ENCODE measurements around the gene TPCN1. TPM values are rescaled to one million over a fixed set of nuclear protein-coding genes. Genes with fewer than 3 reads are reported as not detected.
A peak's percentile ranks its signal among the peaks of the same experiment; 100 is the strongest.

TPCN1 gene
- total and polyA plus RNA-seq, 2 of the 8 experiments (the other 6 are each of a cell fraction or from before 2014, with no cell fraction given), result 14.9 to 21.4 TPM

DNA sequence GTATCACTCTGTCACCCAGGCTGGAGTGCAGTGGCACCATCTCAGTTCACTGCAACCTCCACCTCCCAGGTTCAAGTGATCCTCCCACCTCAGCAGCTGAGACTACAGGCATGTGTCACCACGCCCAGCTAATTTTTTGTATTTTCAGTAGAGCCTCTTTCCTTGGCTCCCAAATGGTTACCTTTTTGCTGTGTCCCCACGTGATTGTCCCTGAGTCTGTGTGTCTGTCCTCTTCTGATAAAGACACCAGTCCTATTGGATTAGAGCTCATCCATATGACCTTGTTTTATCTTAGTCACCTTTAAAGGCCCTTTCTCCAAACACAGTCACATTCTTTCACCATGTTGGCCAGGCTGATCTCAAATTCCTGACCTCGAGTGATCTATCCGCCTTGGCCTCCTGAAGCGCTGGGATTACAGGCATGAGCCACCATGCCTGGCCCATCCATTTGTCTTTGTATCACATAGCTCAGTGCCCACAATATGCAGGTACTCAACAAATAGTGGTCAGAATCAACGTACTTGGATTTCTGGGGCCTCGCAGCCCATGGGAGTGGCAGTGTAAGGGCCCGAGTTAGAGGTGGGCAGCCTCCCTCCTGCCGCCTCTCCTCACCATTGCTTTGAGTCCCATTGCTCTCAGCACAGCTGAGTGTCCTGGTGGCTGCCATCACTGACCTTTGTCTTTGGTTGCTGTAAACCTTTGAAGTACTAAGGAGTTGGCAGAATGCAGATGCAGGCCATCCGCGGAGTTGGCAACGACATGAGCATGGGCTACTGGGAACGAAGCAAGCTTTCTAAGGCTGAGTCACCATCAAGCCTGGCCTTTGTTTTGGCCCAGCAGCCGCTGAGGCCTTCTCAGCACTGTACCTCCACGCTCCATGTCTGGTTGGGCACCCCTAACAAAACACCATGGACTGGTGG lies 9.3 kb downstream of the TPCN1 start:
- Histone ChIP-seq H3K14ac (ENCODE audit: insufficient read length) (no peak overlapping the region), H2AK5ac (ENCODE audit: low read depth, low read length) (no peak overlapping the region), H3K27me3 (replicated peaks in 1 of 4; ENCODE audit: control insufficient read depth in 3 of 4, extremely low read depth in 1 of 4, insufficient read depth in 3 of 4, low read length in 3 of 4) (no peaks in the 10 kb centered on the region; a peak in 1 of 7 replicates), H3K4ac (replicated peaks; ENCODE audit: insufficient read length, low read depth, low read length) (no peak overlapping the region), H2AFZ (ENCODE audit: low read length) (no peak overlapping the region), H3K9me3 (ENCODE audit: insufficient read depth in 2 of 2, low read depth in 1 of 2, low read length in 1 of 2) (no peaks in the 10 kb centered on the region; a peak in 1 of 4 replicates), H2BK120ac (replicated peaks; ENCODE audit: low read depth, low read length) (no peak overlapping the region), H4K8ac (ENCODE audit: extremely low read depth, insufficient read depth, low read length) (no peak overlapping the region), H3K36me3 (ENCODE audit: control insufficient read depth in 2 of 4, insufficient read depth in 4 of 4, low read length in 3 of 4) (peaks cover 2 to 18% (median 9%) of the 10 kb centered on the region in 4 experiments; a peak in 5 of 8 replicates), H4K91ac (replicated peaks; ENCODE audit: insufficient read length, low read length) (no peak overlapping the region), H3K4me2 (ENCODE audit: insufficient read depth in 1 of 2, low read depth in 2 of 2, low read length in 2 of 2) (no peak overlapping the region), H2BK15ac (ENCODE audit: low read length) (no peak overlapping the region), H2BK20ac (ENCODE audit: low read length) (no peak overlapping the region), H3K79me2 (ENCODE audit: control insufficient read depth in 1 of 2, insufficient read depth in 2 of 2, low read length in 2 of 2) (no peaks in the 10 kb centered on the region), H3K9ac (replicated peaks in 1 of 4; ENCODE audit: extremely low read depth in 1 of 4, low read depth in 3 of 4, low read length in 3 of 4) (no peak overlapping the region), H3K23ac (ENCODE audit: insufficient read length) (no peak overlapping the region), H4K5ac (ENCODE audit: insufficient read length, low read depth, low read length) (no peak overlapping the region), H3K56ac (replicated peaks; ENCODE audit: insufficient read length, low read depth, low read length) (no peak overlapping the region), H3K18ac (ENCODE audit: extremely low read depth, low read length) (no peak overlapping the region), H3K27ac (ENCODE audit: low read depth, low read length) (0 out of 2 replicates have a peak overlapping the region, but pooled peaks have one; percentile 27), H2BK12ac (ENCODE audit: low read depth, low read length) (no peak overlapping the region), H3K4me1 (replicated peaks in 1 of 4; ENCODE audit: control insufficient read depth in 3 of 4, insufficient read depth in 4 of 4, low read length in 3 of 4) (peaks cover 9 to 20% (median 20%) of the 10 kb centered on the region in 4 experiments), H4K20me1 (replicated peaks in 1 of 2; ENCODE audit: control insufficient read depth in 1 of 2, insufficient read depth in 2 of 2, low read length in 2 of 2) (peaks cover 0 to 2% of the 10 kb centered on the region in 2 experiments), H3K4me3 (ENCODE audit: extremely low read depth in 1 of 4, insufficient read depth in 2 of 4, low read depth in 3 of 4, low read length in 4 of 4) (no peak overlapping the region), H3K23me2 (ENCODE audit: low read depth, low read length) (no peaks in the 10 kb centered on the region; the same call in 1 of the 2 replicates), H2BK5ac (ENCODE audit: low read depth, low read length) (0 out of 2 replicates have a peak overlapping the region, but pooled peaks have one; percentile 32), H3K79me1 (ENCODE audit: low read depth, low read length) (no peaks in the 10 kb centered on the region)
- ChIA-PET CTCF (ENCODE audit: partially characterized antibody) (interaction anchor here (0.6 to 2.6 kb wide), 8 partner anchors 9 to 195 kb away, joined by 3 to 7 read pairs (median 3); partner anchors contain the start of gene TPCN1), POLR2A (ENCODE audit: partially characterized antibody) (interaction anchor here (2.4 kb wide), 1 partner anchor 9 kb away, joined by 15 read pairs; the partner anchor contains the start of gene TPCN1)
- no peak for DNase-seq (ENCODE audit: low read depth in 1 of 2, low spot score in 2 of 2)
- WGBS, 2 experiments (ENCODE audit: extremely low coverage in 1 of 2, insufficient coverage in 1 of 2, insufficient read length in 1 of 2, insufficient replicate concordance in 2 of 2, low coverage in 1 of 2, low lambda C conversion rate in 2 of 2, missing lambda C conversion rate in 1 of 2), result 91% methylated on average over 15 of the region's 15 CpGs; no CpG with 5 or more reads in 1 of the 2 experiments
- TF ChIP-seq CHD1 (IDR thresholded peaks at IDR 0.05; ENCODE audit: low read depth, low read length), result no peak
- no peak for FAIRE-seq

All from H1 (cell line).